Measurements from ENCODE around the gene SDCCAG8. TPM values are rescaled to one million over a fixed set of nuclear protein-coding genes. Genes with fewer than 3 reads are reported as not detected.

SDCCAG8 gene
- total RNA-seq, 1 donor from 2014 or later, result 61.7 TPM

GRCh38 chr1:243455760-243456651 lies 200.2 kb downstream of the SDCCAG8 start:
- DNase-seq, result no peak

GRCh38 chr1:243457363-243457982 lies 201.6 kb downstream of the SDCCAG8 start:
- peak; percentile 44 for DNase-seq

GRCh38 chr1:243459059-243459458 lies 203.2 kb downstream of the SDCCAG8 start:
- DNase-seq, result no peak

- DNase-seq, result no peak
These were observed 205.9 kb downstream of the SDCCAG8 start for GRCh38 chr1:243461700-243462099.

GRCh38 chr1:243462929-243463697 lies 207.3 kb downstream of the SDCCAG8 start:
- DNase-seq, result no peak

GRCh38 chr1:243465081-243465480 lies 209.2 kb downstream of the SDCCAG8 start:
- no peak for DNase-seq

- no peak for DNase-seq
These were observed 209.9 kb downstream of the SDCCAG8 start for GRCh38 chr1:243465738-243466137.

- DNase-seq, result no peak
These were observed 213.7 kb downstream of the SDCCAG8 start for GRCh38 chr1:243469497-243469896.

GRCh38 chr1:243470502-243470901 lies 214.7 kb downstream of the SDCCAG8 start:
- DNase-seq, result no peak

GRCh38 chr1:243471026-243471685 lies 215.3 kb downstream of the SDCCAG8 start:
- DNase-seq, result peak; percentile 42

- no peak for DNase-seq
These were observed 216.2 kb downstream of the SDCCAG8 start for GRCh38 chr1:243471754-243472745.

GRCh38 chr1:243473227-243474135 lies 217.6 kb downstream of the SDCCAG8 start:
- DNase-seq, result peak; percentile 46

- peak; percentile 17 for DNase-seq
These were observed 218.5 kb downstream of the SDCCAG8 start for GRCh38 chr1:243474136-243474881.

- no peak for DNase-seq
These were observed 219.1 kb downstream of the SDCCAG8 start for GRCh38 chr1:243474906-243475305.

GRCh38 chr1:243475966-243476365 lies 220.1 kb downstream of the SDCCAG8 start:
- DNase-seq, result peak; percentile 36

GRCh38 chr1:243477731-243478290 lies 222.0 kb downstream of the SDCCAG8 start:
- no peak for DNase-seq

GRCh38 chr1:243481101-243481500 lies 225.3 kb downstream of the SDCCAG8 start:
- no peak for DNase-seq

- peak; percentile 68 for DNase-seq
These were observed 226.5 kb downstream of the SDCCAG8 start for GRCh38 chr1:243482141-243483022.

All from tongue (tissue), 2 donors.